ENCODE results near the gene DRAXIN.

DRAXIN gene

GRCh38 chr1:11684070-11684469 is 7.4 kb upstream of the DRAXIN start:
- no peak for DNase-seq (ENCODE audit: low read depth, low spot score)

GRCh38 chr1:11685210-11685752 is 6.2 kb upstream of the DRAXIN start:
- no peak for DNase-seq (ENCODE audit: low read depth, low spot score)

- DNase-seq (ENCODE audit: low read depth, low spot score), result no peak
Measured at GRCh38 chr1:11688506-11688905, 3.0 kb upstream of the DRAXIN start.

GRCh38 chr1:11690397-11691301 is 861 bp upstream of the DRAXIN start:
- peak; percentile 67 for DNase-seq (ENCODE audit: low read depth, low spot score)

- DNase-seq (ENCODE audit: low read depth, low spot score), result peak; percentile 45
Measured at GRCh38 chr1:11691928-11692711, 610 bp downstream of the DRAXIN start.

GRCh38 chr1:11693024-11693590 is 1.6 kb downstream of the DRAXIN start:
- DNase-seq (ENCODE audit: low read depth, low spot score), result peak; percentile 93

GRCh38 chr1:11693917-11694316 is 2.4 kb downstream of the DRAXIN start:
- DNase-seq (ENCODE audit: low read depth, low spot score), result no peak

- no peak for DNase-seq (ENCODE audit: low read depth, low spot score)
Measured at GRCh38 chr1:11695861-11696260, 4.4 kb downstream of the DRAXIN start.

GRCh38 chr1:11697188-11697892 is 5.8 kb downstream of the DRAXIN start:
- no peak for DNase-seq (ENCODE audit: low read depth, low spot score)

GRCh38 chr1:11697893-11698210 is 6.3 kb downstream of the DRAXIN start:
- no peak for DNase-seq (ENCODE audit: low read depth, low spot score)

- DNase-seq (ENCODE audit: low read depth, low spot score), result no peak
Measured at GRCh38 chr1:11700601-11701467, 9.3 kb downstream of the DRAXIN start.

- peak; percentile 62 for DNase-seq (ENCODE audit: low read depth, low spot score)
Measured at GRCh38 chr1:11701551-11701961, 10.0 kb downstream of the DRAXIN start.

- DNase-seq (ENCODE audit: low read depth, low spot score), result no peak
Measured at GRCh38 chr1:11701981-11702803, 10.7 kb downstream of the DRAXIN start.

- DNase-seq (ENCODE audit: low read depth, low spot score), result no peak
Measured at GRCh38 chr1:11703357-11704193, 12.1 kb downstream of the DRAXIN start.

GRCh38 chr1:11704194-11704529 is 12.7 kb downstream of the DRAXIN start:
- DNase-seq (ENCODE audit: low read depth, low spot score), result peak; percentile 39

GRCh38 chr1:11704691-11705475 is 13.4 kb downstream of the DRAXIN start:
- no peak for DNase-seq (ENCODE audit: low read depth, low spot score)

GRCh38 chr1:11705596-11705995 is 14.1 kb downstream of the DRAXIN start:
- no peak for DNase-seq (ENCODE audit: low read depth, low spot score)

- DNase-seq (ENCODE audit: low read depth, low spot score), result no peak
Measured at GRCh38 chr1:11706292-11706691, 14.8 kb downstream of the DRAXIN start.

Measured in astrocyte of the hippocampus (primary cell).